Naive B cell (primary cell): ENCODE results near the gene CAMTA2. TPM values are rescaled to one million over a fixed set of nuclear protein-coding genes. Genes with fewer than 3 reads are reported as not detected.
A peak's percentile ranks its signal among the peaks of the same experiment; 100 is the strongest.

ENCODE experiments used
- ATAC-seq, 2 donors: fragments of 150-1000 bp; cut with Tn5 transposase; 2 replicates each; pipeline ENCODE4 v1.10.0; 2021; ENCODE audit warnings: low read depth in 2 of 2, mild to moderate bottlenecking in 2 of 2, moderate library complexity in 2 of 2
- DNase-seq: peaks from one replicate; pipeline ENCODE4 v3.0.0; 2022
- H3K27ac Mint-ChIP-seq, 6 donors: one replicate each; pipeline ENCODE4 v1.8.0; 2020 to 2022; ENCODE audit warnings: mild to moderate bottlenecking in 6 of 6, mixed read lengths in 6 of 6, moderate library complexity in 5 of 6, inconsistent platforms in 2 of 6
- H3K27me3 Mint-ChIP-seq, 3 donors: one replicate each; pipeline ENCODE4 v1.8.0; 2021 to 2022; ENCODE audit warnings: mixed read lengths in 3 of 3, mild to moderate bottlenecking in 1 of 3
- H3K36me3 Mint-ChIP-seq, 2 donors: one replicate each; pipeline ENCODE4 v1.8.0; 2020 to 2022; ENCODE audit warnings: mixed read lengths in 2 of 2, inconsistent platforms in 1 of 2, mild to moderate bottlenecking in 1 of 2
- H3K4me1 Mint-ChIP-seq, 3 donors: one replicate each; pipeline ENCODE4 v1.8.0; 2020 to 2022; ENCODE audit warnings: mixed read lengths in 3 of 3, inconsistent platforms in 1 of 3, mild to moderate bottlenecking in 1 of 3, moderate library complexity in 1 of 3
- H3K4me3 Mint-ChIP-seq, 8 donors: one replicate each; pipeline ENCODE4 v1.8.0; 2020 to 2022; ENCODE audit warnings: mild to moderate bottlenecking in 8 of 8, mixed read lengths in 8 of 8, moderate library complexity in 8 of 8, inconsistent platforms in 2 of 8
- H3K9me3 Mint-ChIP-seq, 7 donors: one replicate each; pipeline ENCODE4 v1.8.0; 2020 to 2022; ENCODE audit warnings: mixed read lengths in 7 of 7, mild to moderate bottlenecking in 5 of 7, inconsistent platforms in 2 of 7, moderate library complexity in 1 of 7
- polyA plus RNA-seq, 6 donors: library from polyadenylated mRNA; unstranded; fragments of 300-500 nt; fragmentation: Illumina TruSeq; gene quantifications; one replicate each; pipeline ENCODE4 v1.2.3, GENCODE V29; 2021; ENCODE audit warnings: low read depth in 6 of 6

Gene CAMTA2
- polyA plus RNA-seq, 6 donors from 2014 or later: 3.3 to 16.7 (median 5.2) TPM

- Mint-ChIP-seq H3K4me3 (peak overlapping the region in 4 of 8 donors; percentile 29 to 79 (median 74)), H3K27me3 (no peaks in the 10 kb centered on the region), H3K27ac (peak overlapping the region in 2 of 6 donors; percentile 62 to 74), H3K9me3 (no peaks in the 10 kb centered on the region), H3K4me1 (peaks cover 14 to 31% (median 22%) of the 10 kb centered on the region in 3 donors), H3K36me3 (peaks cover 0 to 22% of the 10 kb centered on the region in 2 donors)
- ATAC-seq (no peak), DNase-seq (no peak)
These were observed 17.2 kb downstream of the CAMTA2 start for GRCh38 chr17:4970273-4970672.

GRCh38 chr17:4969551-4970173 is 17.8 kb downstream of the CAMTA2 start:
- peak overlapping the region in 3 of 8 donors; percentile 39 to 79 (median 58) for H3K4me3 Mint-ChIP-seq

GRCh38 chr17:4969047-4969550 is 18.4 kb downstream of the CAMTA2 start:
- DNase-seq: no peak
- ATAC-seq: no peak
- Mint-ChIP-seq H3K4me1 (peaks cover 14 to 29% (median 18%) of the 10 kb centered on the region in 3 donors), H3K36me3 (peaks cover 0 to 12% of the 10 kb centered on the region in 2 donors), H3K9me3 (no peaks in the 10 kb centered on the region), H3K4me3 (peak overlapping the region in 2 of 8 donors; percentile 39 to 79), H3K27me3 (no peaks in the 10 kb centered on the region), H3K27ac (peak overlapping the region in 2 of 6 donors; percentile 54 to 74)

More at GRCh38 chr17:4969551-4970173, 17.8 kb downstream of the CAMTA2 start:
- H3K27me3 Mint-ChIP-seq: no peaks in the 10 kb centered on the region
- ATAC-seq (no peak), DNase-seq (no peak)
- no peaks in the 10 kb centered on the region for H3K9me3 Mint-ChIP-seq
- peaks cover 0 to 16% of the 10 kb centered on the region in 2 donors for H3K36me3 Mint-ChIP-seq
- peaks cover 18 to 29% (median 18%) of the 10 kb centered on the region in 3 donors for H3K4me1 Mint-ChIP-seq
- peak overlapping the region in 3 of 6 donors; percentile 6 to 82 (median 48) for H3K27ac Mint-ChIP-seq

- no peaks in the 10 kb centered on the region for H3K27me3 Mint-ChIP-seq
- H3K36me3 Mint-ChIP-seq: peaks cover 0 to 6% of the 10 kb centered on the region in 2 donors
- ATAC-seq (no peak), DNase-seq (no peak)
- no peaks in the 10 kb centered on the region for H3K9me3 Mint-ChIP-seq
- peaks cover 14 to 24% (median 18%) of the 10 kb centered on the region in 3 donors for H3K4me1 Mint-ChIP-seq
- H3K27ac Mint-ChIP-seq: peak overlapping the region in 1 of 6 donors; percentile 54
- peak overlapping the region in 2 of 8 donors; percentile 39 to 79 for H3K4me3 Mint-ChIP-seq
These were observed 18.9 kb downstream of the CAMTA2 start for GRCh38 chr17:4968486-4969046.

GRCh38 chr17:4967539-4968485 is 19.7 kb downstream of the CAMTA2 start, which contains the start of gene SPAG7:
Gene SPAG7 (minus strand): TSS chr17:4967817. CDS start chr17:4967804, 13 bp downstream.
- H3K4me3 Mint-ChIP-seq: no peak within 1 kb of the TSS
- H3K36me3 Mint-ChIP-seq: no peaks in the 10 kb centered on the region

GRCh38 chr17:4966844-4967538 is 20.5 kb downstream of the CAMTA2 start:
- H3K27ac Mint-ChIP-seq: no peak overlapping the region
- peak; percentile 97 for DNase-seq
- H3K27me3 Mint-ChIP-seq: no peaks in the 10 kb centered on the region
- no peaks in the 10 kb centered on the region for H3K9me3 Mint-ChIP-seq
- H3K36me3 Mint-ChIP-seq: no peaks in the 10 kb centered on the region
- peak; percentile 83 to 84 for ATAC-seq
- no peak overlapping the region for H3K4me3 Mint-ChIP-seq
- peaks cover 14 to 26% (median 18%) of the 10 kb centered on the region in 3 donors for H3K4me1 Mint-ChIP-seq

More at GRCh38 chr17:4967539-4968485, 19.7 kb downstream of the CAMTA2 start, which contains the start of gene SPAG7:
- H3K27ac Mint-ChIP-seq: peak within 1 kb of the TSS in 3 of 6 donors; percentile 22 to 93 (median 78)
- ATAC-seq (peak; percentile 59 to 63), DNase-seq (peak; percentile 97)
- H3K9me3 Mint-ChIP-seq: no peaks in the 10 kb centered on the region
- H3K27me3 Mint-ChIP-seq: no peaks in the 10 kb centered on the region
- peaks cover 14 to 26% (median 18%) of the 10 kb centered on the region in 3 donors for H3K4me1 Mint-ChIP-seq

- ATAC-seq (no peak), DNase-seq (no peak)
- H3K4me1 Mint-ChIP-seq: peaks cover 14 to 23% (median 22%) of the 10 kb centered on the region in 3 donors
- no peaks in the 10 kb centered on the region for H3K9me3 Mint-ChIP-seq
- H3K4me3 Mint-ChIP-seq: peak overlapping the region in 5 of 8 donors; percentile 4 to 76 (median 56)
- H3K27ac Mint-ChIP-seq: peak overlapping the region in 2 of 6 donors; percentile 23 to 52
- peaks cover 5 to 6% of the 10 kb centered on the region in 2 donors for H3K36me3 Mint-ChIP-seq
- no peaks in the 10 kb centered on the region for H3K27me3 Mint-ChIP-seq
These were observed 22.0 kb downstream of the CAMTA2 start for GRCh38 chr17:4965311-4965986.

GRCh38 chr17:4960279-4960922 is 27.1 kb downstream of the CAMTA2 start:
- ATAC-seq (no peak), DNase-seq (no peak)
- Mint-ChIP-seq H3K4me1 (peaks cover 16 to 24% (median 24%) of the 10 kb centered on the region in 3 donors), H3K27ac (peak overlapping the region in 2 of 6 donors; percentile 11 to 59), H3K36me3 (peaks cover 6 to 19% of the 10 kb centered on the region in 2 donors), H3K9me3 (no peaks in the 10 kb centered on the region), H3K4me3 (peak overlapping the region in 1 of 8 donors; percentile 29), H3K27me3 (no peaks in the 10 kb centered on the region)

GRCh38 chr17:4959261-4959965 is 28.1 kb downstream of the CAMTA2 start:
- H3K4me3 Mint-ChIP-seq: peak overlapping the region in 1 of 8 donors; percentile 2
- peak overlapping the region in 1 of 6 donors; percentile 61 for H3K27ac Mint-ChIP-seq
- H3K27me3 Mint-ChIP-seq: no peaks in the 10 kb centered on the region
- DNase-seq: no peak
- no peaks in the 10 kb centered on the region for H3K9me3 Mint-ChIP-seq
- no peak for ATAC-seq
- H3K4me1 Mint-ChIP-seq: peaks cover 11 to 20% (median 19%) of the 10 kb centered on the region in 3 donors
- H3K36me3 Mint-ChIP-seq: peaks cover 6 to 19% of the 10 kb centered on the region in 2 donors

GRCh38 chr17:4958102-4958501 is 29.4 kb downstream of the CAMTA2 start:
- H3K9me3 Mint-ChIP-seq: no peaks in the 10 kb centered on the region
- no peak overlapping the region for H3K4me3 Mint-ChIP-seq
- H3K36me3 Mint-ChIP-seq: peaks cover 6 to 19% of the 10 kb centered on the region in 2 donors
- no peak for DNase-seq
- peak overlapping the region in 1 of 6 donors; percentile 24 for H3K27ac Mint-ChIP-seq
- H3K4me1 Mint-ChIP-seq: peaks cover 11 to 19% (median 17%) of the 10 kb centered on the region in 3 donors
- no peaks in the 10 kb centered on the region for H3K27me3 Mint-ChIP-seq
- no peak for ATAC-seq

- peak overlapping the region in 2 of 8 donors; percentile 8 to 76 for H3K4me3 Mint-ChIP-seq
- no peak for ATAC-seq
- H3K9me3 Mint-ChIP-seq: no peaks in the 10 kb centered on the region
- peaks cover 6 to 19% of the 10 kb centered on the region in 2 donors for H3K36me3 Mint-ChIP-seq
- H3K4me1 Mint-ChIP-seq: peaks cover 11 to 18% (median 17%) of the 10 kb centered on the region in 3 donors
- no peaks in the 10 kb centered on the region for H3K27me3 Mint-ChIP-seq
- DNase-seq: no peak
- H3K27ac Mint-ChIP-seq: peak overlapping the region in 1 of 6 donors; percentile 24
These were observed 30.9 kb downstream of the CAMTA2 start for GRCh38 chr17:4956493-4957061.
